Spleen (tissue), 11 donors: ENCODE results near the gene RAD51B. TPM values are rescaled to one million over a fixed set of nuclear protein-coding genes. Genes with fewer than 3 reads are reported as not detected.
"Not testable (repeated sequence)": the region's sequence is repeated elsewhere in the genome, so short reads cannot be mapped to it uniquely, and the experiment has no call there.

Experiments
- DNase-seq: peaks from one replicate; pipeline ENCODE4 v3.0.0-alpha.2; 2020
- H3K27ac ChIP-seq, 8 donors: fragments of 200-600 bp; sonication (generic) in 7 of 8; 1 replicate in 4 of 8; 2 replicates in 4 of 8; pipeline versions ENCODE4 v1.5.0 to v1.8.0; 2016 to 2021; ENCODE audit warnings: inconsistent platforms in 4 of 8, mild to moderate bottlenecking in 4 of 8, moderate library complexity in 1 of 8
- H3K27me3 ChIP-seq, 7 donors: fragments of 200-600 bp; sonication (generic) in 6 of 7; replicated peaks in 1 of 7; 1 replicate in 4 of 7; 2 replicates in 3 of 7; pipeline versions ENCODE4 v1.5.0 to v1.8.0; 2016 to 2021; ENCODE audit warnings: inconsistent platforms in 3 of 7, mild to moderate bottlenecking in 1 of 7
- H3K36me3 ChIP-seq, 6 donors: fragments of 200-600 bp; sonication (generic) in 5 of 6; 1 replicate in 4 of 6; 2 replicates in 2 of 6; pipeline versions ENCODE4 v1.5.0 to v1.8.0; 2016 to 2021; ENCODE audit warnings: inconsistent platforms in 2 of 6
- H3K4me1 ChIP-seq, 6 donors: fragments of 200-600 bp; sonication (generic) in 5 of 6; 1 replicate in 3 of 6; 2 replicates in 3 of 6; pipeline versions ENCODE4 v1.5.0 to v1.8.0; 2016 to 2021; ENCODE audit warnings: inconsistent platforms in 3 of 6
- H3K4me3 ChIP-seq, 8 donors: fragments of 200-600 bp; sonication (generic) in 7 of 8; 1 replicate in 4 of 8; 2 replicates in 4 of 8; pipeline versions ENCODE4 v1.5.0 to v1.8.0; 2016 to 2021; ENCODE audit warnings: inconsistent platforms in 4 of 8, mild to moderate bottlenecking in 4 of 8, moderate library complexity in 2 of 8
- H3K9me3 ChIP-seq, 8 donors: fragments of 200-600 bp; sonication (generic) in 7 of 8; 1 replicate in 4 of 8; 2 replicates in 4 of 8; pipeline versions ENCODE4 v1.5.0 to v1.8.0; 2016 to 2021; ENCODE audit warnings: inconsistent platforms in 4 of 8
- CTCF ChIP-seq, 11 experiments: fragments of 200-600 bp in 7 of 11; fragments of 450-650 bp in 4 of 11; sonication (generic) in 4 of 11; IDR thresholded peaks in 8 of 11; conservative IDR thresholded peaks in 3 of 11; 1 replicate in 7 of 11; 2 replicates in 4 of 11; pipeline versions ENCODE4 v1.4.0 to v1.8.0; 2016 to 2021; ENCODE audit warnings: antibody characterized with exemption in 11 of 11, inconsistent platforms in 4 of 11, mild to moderate bottlenecking in 1 of 11
- POLR2A ChIP-seq, 3 donors: fragments of 450-650 bp; IDR thresholded peaks; one replicate each; pipeline ENCODE4 v1.5.1; 2017; ENCODE audit warnings: antibody characterized with exemption in 3 of 3, mild to moderate bottlenecking in 1 of 3
- POLR2AphosphoS5 ChIP-seq, 3 donors: sonication (generic); formaldehyde crosslinking; IDR thresholded peaks; one replicate each; pipeline ENCODE4 v1.5.1; 2017; ENCODE audit warnings: antibody characterized with exemption in 3 of 3
- WGBS, 5 donors: extraction: QIAGEN DNeasy Blood & Tissue Kit in 3 of 5; methylation state at CpG; one replicate each; pipeline versions ENCODE4 v1.1.5 to v1.1.7; 2013 to 2018; 5-methylcytosine and 5-hydroxymethylcytosine counted together
- intact Hi-C: fragments of 100-400 bp; cut with DNase I; formaldehyde crosslinking; loops from one replicate; pipeline ENCODE4 v1.15.0; 2023; ENCODE audit warnings: low total_unique reads
- polyA plus RNA-seq, 3 donors: library from polyadenylated mRNA; stranded (reverse); fragments of 200-250 nt; gene quantifications; one replicate each; pipeline ENCODE4 v1.2.1, GENCODE V29; 2013
- total RNA-seq, 7 donors: library from RNA; depleted of rRNA in 3 of 7; stranded (reverse); fragments of >200 nt in 3 of 7; fragmentation: NEBNext Ultra II Directional in 4 of 7; extraction: Animal tissue kit (Norgen Biotek cat#: 25700) in 4 of 7; gene quantifications; one replicate each; pipeline versions ENCODE4 v1.1.0 to v1.2.1, GENCODE V29; 2016 to 2021
- donor health status: healthy with polysubstance abuse.
- donor health status: DM: no; HTN: no; CAD: no; lungs with moderate emphysema.
- donor health status: DM: no; HTN: no; CAD: no.
- donor health status: Bipolar disorder and iron deficiency.
- donor health status: healthy.
- donor health status: DM: no; HTN: no; CAD: no.
- donor health status: DM: yes; HTN: yes; CAD: no.

Gene RAD51B
- total and polyA plus RNA-seq, 10 donors = 4.2 to 43.7 (median 29.8) TPM

GRCh38 chr14:68047906-68048305 lies 228.3 kb downstream of the RAD51B start:
- H3K27me3 ChIP-seq = no peaks in the 10 kb centered on the region
- H3K36me3 ChIP-seq = peaks cover 0 to 3% (median 0%) of the 10 kb centered on the region in 6 donors
- DNase-seq = no peak
- H3K27ac ChIP-seq = no peak overlapping the region
- no peak for TF ChIP-seq CTCF (IDR thresholded peaks at IDR 0.05 in 8 of 11, conservative IDR thresholded peaks at IDR 0.05 in 3 of 11)
- no peak for TF ChIP-seq POLR2AphosphoS5 (IDR thresholded peaks at IDR 0.05)
- no peak for TF ChIP-seq POLR2A (IDR thresholded peaks at IDR 0.05)
- intact Hi-C loops = no loop called here
- WGBS, 5 donors = 78 to 94% (median 88%) methylated on average over 6 of the region's 6 CpGs
- no peaks in the 10 kb centered on the region for H3K4me1 ChIP-seq
- H3K9me3 ChIP-seq = peaks cover 0 to 6% (median 0%) of the 10 kb centered on the region in 8 donors
- no peak overlapping the region for H3K4me3 ChIP-seq

GRCh38 chr14:68048815-68049214 lies 229.2 kb downstream of the RAD51B start:
- H3K27me3 ChIP-seq, intact Hi-C loops, DNase-seq, H3K36me3 ChIP-seq, H3K9me3 ChIP-seq, H3K4me3 ChIP-seq, H3K27ac ChIP-seq, H3K4me1 ChIP-seq: not testable (repeated sequence)
- WGBS, 5 donors = 80 to 100% (median 98%) methylated on average over 2 of the region's 2 CpGs

GRCh38 chr14:68050177-68050576 lies 230.6 kb downstream of the RAD51B start:
- Histone ChIP-seq H3K27me3 (no peaks in the 10 kb centered on the region), H3K9me3 (peaks cover 0 to 6% (median 0%) of the 10 kb centered on the region in 8 donors), H3K4me1 (no peaks in the 10 kb centered on the region), H3K4me3 (no peak overlapping the region), H3K27ac (no peak overlapping the region), H3K36me3 (peaks cover 0 to 3% (median 0%) of the 10 kb centered on the region in 6 donors)
- WGBS, 5 donors = 92 to 94% (median 93%) methylated on average over 2 of the region's 2 CpGs
- DNase-seq = no peak
- TF ChIP-seq CTCF (IDR thresholded peaks at IDR 0.05 in 8 of 11, conservative IDR thresholded peaks at IDR 0.05 in 3 of 11) = no peak
- TF ChIP-seq POLR2AphosphoS5 (IDR thresholded peaks at IDR 0.05) = no peak
- no peak for TF ChIP-seq POLR2A (IDR thresholded peaks at IDR 0.05)
- intact Hi-C loops = no loop called here

GRCh38 chr14:68051146-68051545 lies 231.6 kb downstream of the RAD51B start:
- H3K36me3 ChIP-seq = peaks cover 0 to 3% (median 0%) of the 10 kb centered on the region in 6 donors
- intact Hi-C loops = no loop called here
- H3K4me1 ChIP-seq = no peaks in the 10 kb centered on the region
- no peak overlapping the region for H3K4me3 ChIP-seq
- WGBS, 5 donors = 95 to 99% (median 98%) methylated on average over 1 of the region's 1 CpG
- H3K9me3 ChIP-seq = peaks cover 0 to 6% (median 0%) of the 10 kb centered on the region in 8 donors
- no peak for DNase-seq
- H3K27me3 ChIP-seq = no peaks in the 10 kb centered on the region
- H3K27ac ChIP-seq = no peak overlapping the region
- TF ChIP-seq POLR2A (IDR thresholded peaks at IDR 0.05) = no peak
- TF ChIP-seq POLR2AphosphoS5 (IDR thresholded peaks at IDR 0.05) = no peak
- no peak for TF ChIP-seq CTCF (IDR thresholded peaks at IDR 0.05 in 8 of 11, conservative IDR thresholded peaks at IDR 0.05 in 3 of 11)

- TF ChIP-seq CTCF (IDR thresholded peaks at IDR 0.05 in 8 of 11, conservative IDR thresholded peaks at IDR 0.05 in 3 of 11) (no peak), POLR2A (IDR thresholded peaks at IDR 0.05) (no peak), POLR2AphosphoS5 (IDR thresholded peaks at IDR 0.05) (no peak)
- H3K27ac ChIP-seq = no peak overlapping the region
- intact Hi-C loops = no loop called here
- H3K9me3 ChIP-seq = peaks cover 0 to 22% (median 20%) of the 10 kb centered on the region in 8 donors
- H3K27me3 ChIP-seq = no peaks in the 10 kb centered on the region
- no peaks in the 10 kb centered on the region for H3K4me1 ChIP-seq
- 73 to 93% (median 85%) methylated on average over 1 of the region's 1 CpG for WGBS, 5 donors
- no peak for DNase-seq
- no peak overlapping the region for H3K4me3 ChIP-seq
- no peaks in the 10 kb centered on the region for H3K36me3 ChIP-seq
These were observed 240.6 kb downstream of the RAD51B start for GRCh38 chr14:68060198-68060597.
